ENCODE measurements around the gene NRG3.

The NRG3 gene

DNA sequence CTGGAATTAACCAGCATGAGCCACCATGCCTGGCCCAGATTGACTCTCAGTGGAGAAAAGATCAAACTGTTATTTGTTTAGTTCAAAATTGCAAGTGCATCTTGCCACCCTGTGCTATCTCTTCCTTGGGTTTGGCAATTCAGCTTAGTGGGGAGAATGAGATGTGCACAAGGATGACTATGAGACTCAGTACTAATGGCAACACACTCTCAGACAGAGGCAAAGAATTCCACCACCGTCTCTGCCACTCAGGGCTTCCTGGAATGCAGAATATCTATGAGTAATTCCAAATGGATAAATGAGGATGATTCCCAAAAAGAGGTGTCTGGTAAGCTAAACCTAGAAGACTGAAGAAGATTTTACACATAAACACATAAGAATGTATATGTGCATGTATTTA is 525.8 kb downstream of the NRG3 start:
- peak; percentile 3 for DNase-seq

DNA sequence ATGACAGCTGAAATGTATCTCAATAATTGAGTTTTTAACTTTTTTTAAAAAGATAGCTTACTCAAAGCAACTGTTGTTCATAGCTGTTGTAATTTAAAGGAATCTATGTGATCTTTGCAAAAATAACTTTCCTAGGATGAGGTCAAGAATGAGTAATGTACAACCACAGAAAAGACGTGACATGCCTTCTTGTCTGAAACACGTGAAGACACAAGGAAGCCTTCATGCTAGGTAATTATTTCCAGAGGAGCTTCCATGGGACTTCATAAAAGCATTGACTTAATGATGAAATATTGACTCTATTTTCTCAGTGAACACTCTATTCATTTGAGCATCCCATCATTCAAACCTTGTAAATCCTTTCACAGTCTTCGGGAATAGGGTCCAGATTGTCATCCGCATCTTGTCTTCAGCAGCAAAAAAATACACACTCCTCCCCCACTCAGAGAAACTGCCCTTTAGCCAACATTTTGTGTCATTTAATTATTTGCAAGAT is 528.0 kb downstream of the NRG3 start:
- DNase-seq: peak; percentile 29

DNA sequence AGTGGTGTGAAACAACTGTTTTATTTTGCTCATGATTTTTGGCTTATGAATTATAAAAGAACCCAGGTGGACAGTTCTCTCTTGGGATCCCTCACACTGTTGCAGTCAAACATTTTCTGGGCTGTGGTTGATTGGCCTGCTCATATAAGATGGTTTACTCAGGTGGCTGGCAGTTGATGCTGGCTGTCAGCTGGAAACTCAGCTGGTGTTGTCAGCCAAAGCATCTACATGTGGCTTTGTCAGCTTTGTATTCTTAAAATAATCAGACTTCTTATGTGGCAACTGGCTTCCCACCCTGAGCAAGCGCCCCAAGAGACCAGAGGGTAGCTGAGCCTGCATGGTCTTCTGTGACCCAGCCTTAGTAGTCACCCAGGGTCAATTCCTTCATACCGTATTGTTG is 534.7 kb downstream of the NRG3 start:
- DNase-seq: no peak

DNA sequence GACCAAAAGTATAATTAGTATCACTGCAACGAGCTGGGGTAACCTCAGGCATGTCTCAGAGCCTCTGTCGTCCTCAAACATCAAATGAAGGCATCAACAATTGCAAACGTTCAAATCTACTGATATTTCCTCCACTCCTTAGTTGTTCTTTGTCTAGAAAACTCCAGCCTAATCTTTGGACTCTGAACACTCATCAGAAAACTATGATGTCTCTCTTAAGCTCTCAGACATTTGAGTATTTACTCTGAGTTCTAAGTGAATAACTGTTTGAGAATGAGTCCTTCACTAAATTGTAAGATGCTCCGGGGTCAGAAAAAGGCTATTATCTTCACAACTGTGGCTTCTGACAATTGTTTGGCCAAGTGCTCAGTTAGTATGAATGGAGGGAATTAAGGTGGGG is 536.4 kb downstream of the NRG3 start:
- no peak for DNase-seq

- no peak for DNase-seq
Observed at GRCh38 chr10:82420001-82420400, 545.0 kb downstream of the NRG3 start.

DNA sequence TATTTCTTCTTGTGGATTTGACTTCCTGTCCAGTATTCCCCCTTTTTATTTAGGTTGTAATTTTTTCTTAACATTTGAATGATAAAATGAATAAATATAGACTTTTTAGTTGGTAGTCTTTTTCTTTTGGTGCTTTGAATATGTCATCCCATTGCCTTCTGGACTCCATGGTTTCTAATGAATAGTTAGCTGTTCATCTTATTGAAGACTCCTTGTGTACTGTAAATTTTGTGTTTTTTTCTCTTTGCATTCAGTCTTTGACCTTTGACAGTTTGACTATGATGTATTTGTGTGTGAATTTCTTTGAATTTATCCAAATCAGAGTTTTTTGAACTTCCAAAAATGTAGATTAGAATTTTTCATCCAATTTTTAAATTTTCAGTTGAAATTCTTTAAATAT is 554.3 kb downstream of the NRG3 start:
- DNase-seq: no peak

GRCh38 chr10:82438277-82438676 is 563.3 kb downstream of the NRG3 start:
- DNase-seq: no peak

GRCh38 chr10:82440775-82441174 is 565.8 kb downstream of the NRG3 start:
- peak; percentile 21 for DNase-seq

- DNase-seq: no peak
Observed at GRCh38 chr10:82452046-82452445, 577.1 kb downstream of the NRG3 start.

GRCh38 chr10:82452676-82453075 is 577.7 kb downstream of the NRG3 start:
- no peak for DNase-seq

DNA sequence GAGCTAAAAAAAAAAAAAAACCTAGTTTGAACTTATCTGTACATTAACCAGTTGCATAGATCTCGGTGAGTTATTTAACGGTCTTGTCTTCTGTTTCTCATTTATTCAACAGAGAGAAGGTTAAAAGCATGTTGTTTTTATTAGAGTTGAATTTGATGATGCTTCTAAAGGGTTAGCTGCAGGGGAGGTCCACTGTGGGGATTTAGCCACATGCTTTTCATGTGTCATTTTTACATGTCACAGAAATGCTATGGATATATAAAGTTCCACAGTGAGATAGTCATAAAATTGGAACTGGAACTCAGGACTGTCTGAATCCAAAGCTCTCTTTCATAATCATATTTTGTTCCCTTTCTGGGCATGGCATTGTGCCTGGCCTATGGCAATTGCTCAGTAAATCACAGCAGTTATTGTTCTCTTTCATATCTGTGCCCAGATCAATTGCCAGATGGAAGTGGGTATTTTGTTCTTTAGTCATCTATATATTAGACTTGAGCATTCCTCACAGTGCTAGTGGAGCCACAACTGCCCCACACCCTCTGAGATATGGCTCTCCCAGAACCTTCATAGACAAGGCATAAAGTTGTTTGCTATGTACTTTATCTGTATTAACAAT is 578.8 kb downstream of the NRG3 start:
- no peak for DNase-seq

DNA sequence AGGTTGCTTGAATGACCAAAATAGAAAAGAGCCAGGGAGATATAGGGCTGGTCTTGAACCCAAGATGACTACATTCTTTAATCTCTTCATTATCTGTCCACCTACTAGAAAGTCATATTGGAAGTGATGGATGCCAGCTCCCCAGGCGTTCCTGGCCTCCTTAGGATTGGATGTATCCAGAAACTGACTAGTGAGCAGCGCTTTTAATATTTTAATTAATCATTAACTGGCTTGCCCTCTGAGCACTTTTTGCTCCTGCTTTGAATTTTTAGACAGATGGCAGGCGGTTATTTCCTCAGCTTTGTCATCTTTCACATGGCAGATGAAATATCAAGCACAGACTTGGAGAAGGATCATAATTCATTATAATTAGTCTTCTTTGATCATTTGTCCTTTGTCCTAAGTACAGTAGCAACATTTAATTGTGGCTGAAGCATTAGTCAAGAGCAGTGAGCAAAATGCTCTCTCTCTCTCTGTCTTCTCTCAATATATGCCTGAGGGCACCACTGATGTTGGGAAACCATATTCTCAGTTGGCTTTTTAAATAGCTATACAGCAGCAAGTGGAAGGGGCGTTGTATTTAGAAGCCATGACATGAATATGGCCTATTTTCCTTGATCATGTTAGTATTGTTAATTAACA is 588.0 kb downstream of the NRG3 start:
- DNase-seq: no peak

- DNase-seq: no peak
Observed at GRCh38 chr10:82463614-82464013, 588.6 kb downstream of the NRG3 start.

DNA sequence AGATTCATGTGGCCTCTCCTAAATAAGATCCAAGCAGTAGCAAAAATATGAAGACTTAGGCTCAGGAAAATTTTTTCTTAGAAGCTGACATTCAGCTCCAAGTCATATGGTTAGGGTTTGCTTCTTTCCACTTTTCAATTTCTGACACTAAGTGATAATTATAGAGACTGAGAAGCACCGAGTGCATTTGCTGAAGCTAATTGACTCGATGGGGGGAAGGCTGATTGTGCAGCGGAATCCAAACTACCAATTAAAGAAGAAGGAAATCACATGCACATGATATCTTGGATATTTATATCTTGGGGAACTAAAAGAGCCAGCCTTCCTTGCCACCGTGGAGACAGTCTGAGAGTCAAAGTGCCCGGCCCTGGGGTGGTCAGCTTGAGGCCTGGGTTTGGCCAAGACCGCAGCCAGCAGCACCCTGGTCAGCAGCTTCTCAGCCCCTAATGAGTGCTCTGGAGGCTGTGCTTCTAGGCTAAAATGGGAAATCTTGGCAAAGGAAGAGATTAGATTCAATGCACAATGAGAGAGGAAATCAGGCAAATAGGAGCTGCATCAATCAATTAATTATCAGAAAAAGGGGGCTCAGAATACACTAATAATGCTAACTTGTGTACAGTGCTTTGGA is 589.3 kb downstream of the NRG3 start:
- no peak for DNase-seq

DNA sequence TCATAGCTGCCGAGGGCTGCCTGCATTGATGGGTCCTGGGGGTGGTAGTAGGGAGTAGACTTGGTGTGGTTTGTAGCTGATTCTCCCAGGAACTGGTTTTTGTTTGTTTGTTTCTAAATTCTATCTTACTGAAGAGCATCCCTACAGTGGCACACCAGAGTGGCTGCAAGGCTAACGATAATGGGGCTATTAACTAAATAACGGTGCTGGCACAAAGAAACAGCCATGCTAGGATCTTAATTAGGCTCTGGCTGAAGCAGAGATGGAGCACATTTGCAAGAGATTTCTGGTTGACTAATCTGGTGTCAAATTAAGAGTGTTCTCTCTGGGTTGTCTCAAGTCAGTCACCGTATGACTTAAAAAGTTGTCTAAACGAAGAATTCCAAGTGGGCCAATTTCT is 590.0 kb downstream of the NRG3 start:
- no peak for DNase-seq

- no peak for DNase-seq
Observed at GRCh38 chr10:82468453-82468852, 593.5 kb downstream of the NRG3 start.

DNA sequence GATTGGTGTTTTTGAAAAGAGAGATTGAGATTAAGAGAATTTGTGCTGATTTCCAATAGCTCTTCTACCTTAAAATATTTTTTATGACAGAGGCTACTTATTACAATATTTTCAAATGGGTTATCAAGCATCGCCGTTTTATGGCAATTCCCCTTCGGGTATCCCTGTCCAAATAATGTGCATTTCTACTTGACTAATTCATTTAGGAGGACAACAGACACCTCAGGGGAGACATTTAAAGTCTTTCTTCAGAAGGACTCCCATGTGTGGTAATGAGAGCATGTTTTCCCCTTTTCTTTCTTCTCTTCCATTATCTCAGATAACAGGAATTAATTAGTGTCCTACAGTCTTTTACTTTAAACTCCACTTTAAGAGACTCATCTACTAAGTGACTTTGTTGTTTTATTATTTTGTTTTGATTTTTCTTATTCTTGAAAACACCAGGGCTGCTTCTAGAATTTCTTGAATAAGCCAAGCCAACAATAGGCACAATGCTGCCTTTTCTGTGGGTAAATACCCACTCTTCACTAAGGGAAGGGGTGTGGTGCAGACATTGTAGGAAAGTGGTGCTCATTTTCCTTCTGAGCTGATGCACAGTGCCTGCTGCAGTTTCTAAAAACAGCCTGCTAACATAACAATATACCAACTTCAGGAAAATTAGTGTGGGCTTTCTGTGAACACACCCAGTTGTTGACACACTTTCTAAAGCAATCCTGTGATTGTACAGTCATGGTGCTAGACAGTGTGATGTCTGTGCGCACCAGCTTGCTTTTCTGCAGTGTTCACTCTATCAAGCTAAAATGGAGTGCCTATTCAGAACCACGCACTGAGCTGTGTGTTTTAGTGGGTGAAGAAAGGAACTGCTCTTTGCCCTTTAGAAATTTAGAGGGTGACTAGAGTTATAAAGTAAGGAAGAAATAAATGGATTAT is 597.7 kb downstream of the NRG3 start:
- no peak for DNase-seq

DNA sequence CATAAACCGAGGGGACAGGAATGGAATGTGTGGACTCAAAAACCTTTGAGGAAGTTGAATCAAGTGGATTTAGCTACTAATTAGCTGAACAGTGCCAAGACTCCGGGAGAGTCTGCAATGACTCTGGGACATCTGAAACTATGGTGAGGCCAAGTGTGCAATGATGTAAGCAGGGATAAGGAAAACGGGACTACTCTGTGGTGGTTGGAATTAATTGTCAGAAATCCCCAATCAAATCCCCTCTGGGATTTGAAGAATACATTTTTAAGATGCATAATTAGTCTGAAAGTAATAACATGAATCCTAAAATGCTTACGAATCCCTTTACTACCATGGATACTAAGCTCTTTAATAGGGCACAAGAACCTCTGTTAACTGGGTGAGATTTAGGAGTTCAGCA is 602.8 kb downstream of the NRG3 start:
- no peak for DNase-seq

GRCh38 chr10:82492647-82493046 is 617.7 kb downstream of the NRG3 start:
- no peak for DNase-seq

- no peak for DNase-seq
Observed at GRCh38 chr10:82496114-82496513, 621.1 kb downstream of the NRG3 start.

GRCh38 chr10:82497439-82497838 is 622.4 kb downstream of the NRG3 start:
- peak; percentile 64 for DNase-seq

GRCh38 chr10:82498976-82499375 is 624.0 kb downstream of the NRG3 start:
- no peak for DNase-seq

DNA sequence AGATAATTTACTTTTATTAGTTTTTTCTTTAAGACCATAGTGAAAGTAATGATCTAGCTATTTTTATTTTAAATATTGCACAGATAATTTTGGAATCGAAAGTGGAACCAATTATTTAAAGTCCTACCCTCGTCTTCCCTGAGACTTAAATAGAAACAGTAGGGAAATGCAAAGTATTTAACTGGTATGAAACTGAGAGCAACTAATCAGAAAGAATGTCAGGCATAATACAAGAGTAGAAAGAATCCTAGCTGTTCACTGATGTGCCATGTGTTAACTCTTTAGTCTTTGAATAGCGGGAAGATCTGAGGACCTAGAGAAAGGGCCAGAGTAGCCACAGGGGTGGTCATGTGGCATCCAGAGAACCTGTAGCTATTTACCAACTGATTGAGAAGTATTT is 630.0 kb downstream of the NRG3 start:
- DNase-seq: no peak

Measured in fibroblast of skin of right quadriceps (primary cell).